Activated T-helper 1 cell treated with anti-CD3 and anti-CD28 coated beads, Interleukin-2, amount 50 U/mL, for 16 hours (primary cell): ENCODE results near the gene C1orf56.
A peak's percentile ranks its signal among the peaks of the same experiment; 100 is the strongest.

Experiments
- DNase-seq, 2 donors: peaks; one replicate each; pipeline ENCODE4 v3.0.0-alpha.2; 2020; ENCODE audit warnings: low read depth in 1 of 2, low spot score in 1 of 2

The C1orf56 gene

GRCh38 chr1:151024540-151025146 lies 22.9 kb upstream of the C1orf56 start:
- peak; percentile 65 to 76 for DNase-seq

- DNase-seq: no peak
Observed at GRCh38 chr1:151026460-151026859, 21.1 kb upstream of the C1orf56 start.

GRCh38 chr1:151032164-151032563 lies 15.4 kb upstream of the C1orf56 start:
- no peak for DNase-seq

GRCh38 chr1:151035167-151035566 lies 12.4 kb upstream of the C1orf56 start:
- no peak for DNase-seq

GRCh38 chr1:151036356-151036755 lies 11.2 kb upstream of the C1orf56 start, which contains the start of gene BNIPL:
Gene BNIPL, plus strand, starts transcription at chr1:151036586. Its CDS starts 140 bp downstream, at chr1:151036726.
- DNase-seq: no peak

- DNase-seq: no peak
Observed at GRCh38 chr1:151037032-151037431, 10.5 kb upstream of the C1orf56 start.

GRCh38 chr1:151039521-151039920 lies 8.0 kb upstream of the C1orf56 start:
- no peak for DNase-seq

GRCh38 chr1:151043163-151043562 lies 4.4 kb upstream of the C1orf56 start:
- DNase-seq: no peak

- peak in 1 of 2 donors; percentile 18 for DNase-seq
Observed at GRCh38 chr1:151047925-151048644, 534 bp downstream of the C1orf56 start.

- no peak for DNase-seq
Observed at GRCh38 chr1:151048645-151049032, 1.1 kb downstream of the C1orf56 start.

GRCh38 chr1:151049458-151049857 lies 1.9 kb downstream of the C1orf56 start:
- no peak for DNase-seq

- no peak for DNase-seq
Observed at GRCh38 chr1:151050051-151050688, 2.6 kb downstream of the C1orf56 start.

GRCh38 chr1:151051356-151052009 lies 3.9 kb downstream of the C1orf56 start:
- DNase-seq: no peak

GRCh38 chr1:151054971-151055547 lies 7.5 kb downstream of the C1orf56 start:
- no peak for DNase-seq

- DNase-seq: no peak
Observed at GRCh38 chr1:151055581-151055980, 8.0 kb downstream of the C1orf56 start.

- DNase-seq: no peak
Observed at GRCh38 chr1:151056149-151056548, 8.6 kb downstream of the C1orf56 start.

- DNase-seq: no peak
Observed at GRCh38 chr1:151058692-151059091, 11.1 kb downstream of the C1orf56 start.

GRCh38 chr1:151059109-151060006 lies 11.8 kb downstream of the C1orf56 start, which contains the start of gene CDC42SE1:
Gene CDC42SE1, minus strand, starts transcription at chr1:151059622. Its CDS starts 3,892 bp downstream, at chr1:151055730.
- peak; percentile 67 to 73 for DNase-seq

GRCh38 chr1:151060007-151060656 lies 12.6 kb downstream of the C1orf56 start, which contains the start of gene MLLT11:
Gene MLLT11, plus strand, starts transcription at chr1:151060397. Its CDS starts 6,828 bp downstream, at chr1:151067225.
- DNase-seq: no peak
